NT2/D1 (cell line): Measurements from ENCODE around the gene EPB41L4B.

Experiments
- DNase-seq: peaks from one replicate; pipeline ENCODE4 v3.0.0-alpha.2; 2011; ENCODE audit warnings: low read depth, low spot score
- H3K27me3 ChIP-seq: 2 replicates; pipeline ENCODE4 v1.6.0; 2011; ENCODE audit warnings: mild to moderate bottlenecking; ENCODE audit not compliant: insufficient read length, insufficient read depth
- H3K36me3 ChIP-seq: 2 replicates; pipeline ENCODE4 v1.6.1; 2011; ENCODE audit warnings: mild to moderate bottlenecking, low read length, mixed read lengths; ENCODE audit not compliant: insufficient read depth, insufficient read length
- H3K4me1 ChIP-seq: 2 replicates; pipeline ENCODE4 v1.5.1; 2011; ENCODE audit not compliant: insufficient read depth, insufficient read length
- H3K4me3 ChIP-seq: 2 replicates; pipeline ENCODE4 v1.5.1; 2011; ENCODE audit warnings: low read depth; ENCODE audit not compliant: insufficient read length
- H3K9ac ChIP-seq: 2 replicates; pipeline ENCODE4 v1.6.0; 2011; ENCODE audit warnings: low read depth; ENCODE audit not compliant: insufficient read length
- H3K9me3 ChIP-seq: 2 replicates; pipeline ENCODE4 v1.5.1; 2011; ENCODE audit warnings: mild to moderate bottlenecking, low read length; ENCODE audit not compliant: insufficient read depth
- SUZ12 ChIP-seq: IDR thresholded peaks from 2 replicates; pipeline ENCODE4 v1.6.1; 2011; ENCODE audit not compliant: insufficient read length, insufficient read depth; ENCODE audit errors: extremely low read depth
- YY1 ChIP-seq: IDR thresholded peaks from 2 replicates; pipeline ENCODE4 v1.6.1; 2011; ENCODE audit not compliant: insufficient read length, insufficient read depth
- ZNF274 ChIP-seq: IDR thresholded peaks from 2 replicates; pipeline ENCODE4 v1.6.1; 2011; ENCODE audit warnings: mild to moderate bottlenecking, low read depth, low read length

The EPB41L4B gene

GRCh38 chr9:109335121-109335520 is 14.3 kb upstream of the EPB41L4B start:
- Histone ChIP-seq H3K4me1 (peaks cover 2% of the 10 kb centered on the region), H3K9me3 (no peaks in the 10 kb centered on the region), H3K9ac (no peak overlapping the region), H3K36me3 (no peaks in the 10 kb centered on the region), H3K4me3 (no peak overlapping the region), H3K27me3 (no peaks in the 10 kb centered on the region)
- no peak for TF ChIP-seq SUZ12
- TF ChIP-seq ZNF274: no peak
- TF ChIP-seq YY1: no peak
- DNase-seq: no peak

DNA sequence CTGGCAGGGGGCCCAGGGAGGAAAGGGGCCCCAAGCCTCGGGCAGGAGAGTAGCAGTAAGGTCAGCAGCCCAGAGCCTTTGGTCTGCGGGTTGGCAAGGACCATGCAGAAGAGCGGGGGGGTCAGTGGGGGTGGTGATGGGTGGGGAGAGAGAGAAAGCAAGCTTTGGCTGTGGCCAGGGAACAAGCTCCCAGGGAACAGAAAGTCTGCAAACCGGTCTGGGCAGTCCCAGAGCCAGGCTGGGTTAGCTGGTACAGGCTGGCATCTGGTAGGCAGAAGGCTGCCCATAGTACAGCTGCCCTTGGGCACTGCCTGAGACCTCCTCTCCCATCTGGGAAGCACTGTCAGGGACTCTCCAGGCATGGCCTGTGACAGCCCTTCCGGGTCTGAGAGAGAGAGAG is 10.5 kb upstream of the EPB41L4B start:
- Histone ChIP-seq H3K27me3 (no peaks in the 10 kb centered on the region), H3K9ac (no peak overlapping the region), H3K4me3 (no peak overlapping the region), H3K9me3 (no peaks in the 10 kb centered on the region), H3K36me3 (no peaks in the 10 kb centered on the region), H3K4me1 (peaks cover 2% of the 10 kb centered on the region)
- no peak for DNase-seq
- TF ChIP-seq ZNF274 (no peak), SUZ12 (no peak), YY1 (no peak)

DNA sequence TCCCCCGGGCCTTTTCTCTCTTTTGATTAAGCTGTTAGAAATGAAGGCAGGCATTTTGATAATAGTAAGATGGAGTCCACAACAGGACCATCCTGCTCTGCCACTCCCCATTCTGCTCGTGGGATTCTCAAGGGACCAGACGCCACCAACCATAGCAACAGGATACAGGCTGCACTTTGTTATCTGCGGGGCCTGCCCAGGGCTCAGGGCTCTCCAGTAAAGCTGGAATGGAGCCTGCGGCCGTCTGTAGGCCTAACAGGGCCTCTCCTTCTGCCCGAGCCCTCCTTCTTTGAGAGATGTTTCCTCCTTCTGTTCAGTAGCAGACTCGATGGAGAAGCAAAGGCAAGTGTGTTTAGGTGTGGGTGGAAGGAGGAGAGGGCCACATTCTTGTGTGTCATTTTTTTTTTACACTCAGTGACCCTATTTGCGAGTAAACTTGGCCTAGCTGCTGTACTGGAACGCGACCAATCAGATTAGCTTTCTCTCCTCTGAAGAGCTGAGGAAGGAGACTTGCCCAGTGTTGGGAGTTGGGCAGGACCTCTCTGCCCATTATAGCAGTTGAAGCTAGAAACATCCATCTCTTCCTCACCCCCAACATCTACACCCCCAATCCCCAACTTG is 8.9 kb upstream of the EPB41L4B start:
- no peak overlapping the region for H3K9ac ChIP-seq
- H3K4me3 ChIP-seq: no peak overlapping the region

GRCh38 chr9:109328978-109329637 is 8.2 kb upstream of the EPB41L4B start:
- no peaks in the 10 kb centered on the region for H3K9me3 ChIP-seq
- H3K4me1 ChIP-seq: peaks cover 2% of the 10 kb centered on the region
- H3K27me3 ChIP-seq: no peaks in the 10 kb centered on the region
- H3K36me3 ChIP-seq: no peaks in the 10 kb centered on the region
- no peak overlapping the region for H3K4me3 ChIP-seq
- no peak for TF ChIP-seq YY1
- TF ChIP-seq ZNF274: no peak
- no peak for TF ChIP-seq SUZ12
- no peak overlapping the region for H3K9ac ChIP-seq
- no peak for DNase-seq

More for the DNA sequence above, 8.9 kb upstream of the EPB41L4B start:
- DNase-seq: no peak
- Histone ChIP-seq H3K4me1 (peaks cover 2% of the 10 kb centered on the region), H3K27me3 (no peaks in the 10 kb centered on the region), H3K9me3 (no peaks in the 10 kb centered on the region), H3K36me3 (no peaks in the 10 kb centered on the region)
- TF ChIP-seq SUZ12: no peak
- no peak for TF ChIP-seq YY1
- no peak for TF ChIP-seq ZNF274

GRCh38 chr9:109325089-109325488 is 4.2 kb upstream of the EPB41L4B start:
- DNase-seq: no peak
- no peak for TF ChIP-seq YY1
- no peak for TF ChIP-seq ZNF274
- no peak for TF ChIP-seq SUZ12
- Histone ChIP-seq H3K4me3 (no peak overlapping the region), H3K36me3 (no peaks in the 10 kb centered on the region), H3K9me3 (no peaks in the 10 kb centered on the region), H3K27me3 (peaks cover 6% of the 10 kb centered on the region), H3K4me1 (no peaks in the 10 kb centered on the region), H3K9ac (no peak overlapping the region)

GRCh38 chr9:109323771-109324170 is 2.9 kb upstream of the EPB41L4B start:
- H3K27me3 ChIP-seq: peaks cover 6% of the 10 kb centered on the region
- no peak for TF ChIP-seq YY1
- TF ChIP-seq ZNF274: no peak
- TF ChIP-seq SUZ12: no peak
- H3K4me1 ChIP-seq: no peaks in the 10 kb centered on the region
- no peak for DNase-seq
- no peaks in the 10 kb centered on the region for H3K36me3 ChIP-seq
- no peak overlapping the region for H3K9ac ChIP-seq
- H3K4me3 ChIP-seq: no peak overlapping the region
- no peaks in the 10 kb centered on the region for H3K9me3 ChIP-seq

DNA sequence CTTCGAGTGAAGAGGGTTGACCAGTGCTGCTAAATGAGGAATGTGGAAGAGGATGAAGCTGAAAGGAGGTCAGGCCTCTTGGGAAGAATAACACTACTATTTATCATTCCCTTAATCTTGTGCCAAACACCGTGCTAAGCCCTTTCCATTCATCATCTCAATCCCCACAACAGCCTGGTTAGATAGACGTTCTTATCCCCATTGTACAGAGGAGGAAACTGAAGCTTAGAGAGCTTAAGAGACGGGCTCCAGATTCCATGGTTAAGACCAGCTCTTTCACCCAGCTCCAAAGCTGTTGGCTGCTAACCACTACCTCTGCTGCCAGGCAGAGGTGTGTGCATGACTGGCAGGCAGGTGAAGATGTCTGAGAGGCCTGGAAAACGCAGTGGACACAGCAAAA is 868 bp upstream of the EPB41L4B start:
- peaks cover 6% of the 10 kb centered on the region for H3K27me3 ChIP-seq
- no peak for TF ChIP-seq YY1
- TF ChIP-seq SUZ12: no peak
- TF ChIP-seq ZNF274: no peak
- H3K9ac ChIP-seq: no peak overlapping the region
- H3K9me3 ChIP-seq: no peaks in the 10 kb centered on the region
- H3K4me1 ChIP-seq: no peaks in the 10 kb centered on the region
- H3K36me3 ChIP-seq: no peaks in the 10 kb centered on the region
- H3K4me3 ChIP-seq: no peak overlapping the region
- DNase-seq: no peak
